Right lobe of liver (tissue), 6 donors: ENCODE results near the gene OR52B6. TPM values are rescaled to one million over a fixed set of nuclear protein-coding genes. Genes with fewer than 3 reads are reported as not detected.
"Not testable (repeated sequence)": the region's sequence is repeated elsewhere in the genome, so short reads cannot be mapped to it uniquely, and the experiment has no call there.

ENCODE experiments used
- ATAC-seq, 4 donors: fragments of 200-7000 bp; cut with Tn5 transposase; one replicate each; pipeline ENCODE4 v1.9.1; 2020; ENCODE audit warnings: mild to moderate bottlenecking in 4 of 4, moderate library complexity in 4 of 4
- DNase-seq, 3 donors: peaks; one replicate each; pipeline ENCODE4 v3.0.0-alpha.2; 2020
- H3K27ac ChIP-seq, 3 donors: fragments of 200-600 bp; one replicate each; pipeline ENCODE4 v1.8.0; 2022
- H3K27me3 ChIP-seq, 2 donors: fragments of 200-600 bp; one replicate each; pipeline ENCODE4 v1.8.0; 2022
- H3K36me3 ChIP-seq, 4 donors: fragments of 200-600 bp; sonication (generic) in 1 of 4; one replicate each; pipeline versions ENCODE4 v1.5.1 to v1.8.0; 2017 to 2022; ENCODE audit warnings: control low read depth in 1 of 4
- H3K4me1 ChIP-seq, 4 donors: fragments of 200-600 bp; sonication (generic) in 1 of 4; one replicate each; pipeline versions ENCODE4 v1.5.1 to v1.8.0; 2017 to 2022; ENCODE audit warnings: control low read depth in 1 of 4
- H3K4me3 ChIP-seq, 3 donors: fragments of 200-600 bp; one replicate each; pipeline ENCODE4 v1.8.0; 2022
- H3K9me3 ChIP-seq, 4 donors: fragments of 200-600 bp; sonication (generic) in 1 of 4; one replicate each; pipeline versions ENCODE4 v1.5.1 to v1.8.0; 2017 to 2022; ENCODE audit warnings: control low read depth in 1 of 4
- POLR2A ChIP-seq: fragments of 450-650 bp; IDR thresholded peaks from one replicate; pipeline ENCODE4 v1.6.1; 2017; ENCODE audit warnings: antibody characterized with exemption, mild to moderate bottlenecking
- WGBS: methylation state at CpG from one replicate; pipeline ENCODE4 v1.1.6; 2018; ENCODE audit warnings: low coverage, low lambda C conversion rate; ENCODE audit not compliant: insufficient coverage; ENCODE audit errors: missing lambda C conversion rate; 5-methylcytosine and 5-hydroxymethylcytosine counted together
- intact Hi-C, 2 donors: fragments of 100-400 bp; cut with DNase I; formaldehyde crosslinking; loops; one replicate each; pipeline versions ENCODE4 v1.11.2 to v1.14.1; 2022
- total RNA-seq, 6 experiments: library from RNA; depleted of rRNA in 2 of 6; stranded (reverse); fragments of >200 nt in 2 of 6; fragmentation: NEBNext Ultra II Directional in 3 of 6; extraction: Animal tissue kit (Norgen Biotek cat#: 25700) in 3 of 6; gene quantifications; one replicate each; pipeline versions ENCODE4 v1.1.0 to v1.2.4, GENCODE V29; 2016 to 2023
- TF ChIP-seq, protein P1 (sequence below), 4 donors: fragments of 200-600 bp in 3 of 4; fragments of 450-650 bp in 1 of 4; IDR thresholded peaks; one replicate each; pipeline versions ENCODE4 v1.5.1 to v1.8.0; 2016 to 2022; ENCODE audit warnings: antibody characterized with exemption in 4 of 4, mild to moderate bottlenecking in 2 of 4
- donor health status: DM: no; HTN: yes; CAD: no.
- donor health status: DM: no; HTN: no; CAD: no.
- donor health status: DM: no; HTN: no; CAD: no.
- donor health status: DM: no; HTN: yes; CAD: no.
- donor health status: DM: no; HTN: yes; CAD: no.

Gene OR52B6
- total RNA-seq, 6 experiments from 2014 or later: not detected

DNA sequence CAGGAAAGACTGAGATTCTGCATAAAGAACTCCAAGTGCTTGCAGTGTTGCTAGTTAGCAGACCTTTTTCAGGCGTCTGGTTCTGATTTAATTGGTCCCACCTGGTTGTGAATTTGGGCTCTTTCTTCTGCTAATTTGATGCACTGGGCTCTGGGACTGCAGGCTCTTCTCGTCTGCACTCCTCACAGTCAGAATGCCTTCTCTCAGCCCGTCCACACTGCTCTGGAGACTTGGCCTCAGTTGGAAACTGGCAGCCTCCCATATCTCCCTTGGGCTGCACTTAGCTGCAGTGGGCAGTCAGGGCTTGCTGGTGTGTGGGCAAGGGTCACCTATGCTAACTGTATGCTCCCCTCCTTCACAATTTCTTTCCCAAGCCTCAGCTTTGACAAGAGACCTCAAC, 17.3 kb downstream of the OR52B6 start:
- intact Hi-C loops: no loop called here
- no peak overlapping the region for H3K27ac ChIP-seq
- TF ChIP-seq POLR2A: no peak
- TF ChIP-seq, protein P1, sequence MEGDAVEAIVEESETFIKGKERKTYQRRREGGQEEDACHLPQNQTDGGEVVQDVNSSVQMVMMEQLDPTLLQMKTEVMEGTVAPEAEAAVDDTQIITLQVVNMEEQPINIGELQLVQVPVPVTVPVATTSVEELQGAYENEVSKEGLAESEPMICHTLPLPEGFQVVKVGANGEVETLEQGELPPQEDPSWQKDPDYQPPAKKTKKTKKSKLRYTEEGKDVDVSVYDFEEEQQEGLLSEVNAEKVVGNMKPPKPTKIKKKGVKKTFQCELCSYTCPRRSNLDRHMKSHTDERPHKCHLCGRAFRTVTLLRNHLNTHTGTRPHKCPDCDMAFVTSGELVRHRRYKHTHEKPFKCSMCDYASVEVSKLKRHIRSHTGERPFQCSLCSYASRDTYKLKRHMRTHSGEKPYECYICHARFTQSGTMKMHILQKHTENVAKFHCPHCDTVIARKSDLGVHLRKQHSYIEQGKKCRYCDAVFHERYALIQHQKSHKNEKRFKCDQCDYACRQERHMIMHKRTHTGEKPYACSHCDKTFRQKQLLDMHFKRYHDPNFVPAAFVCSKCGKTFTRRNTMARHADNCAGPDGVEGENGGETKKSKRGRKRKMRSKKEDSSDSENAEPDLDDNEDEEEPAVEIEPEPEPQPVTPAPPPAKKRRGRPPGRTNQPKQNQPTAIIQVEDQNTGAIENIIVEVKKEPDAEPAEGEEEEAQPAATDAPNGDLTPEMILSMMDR (IDR thresholded peaks at IDR 0.05): no peak
- H3K36me3 ChIP-seq: no peaks in the 10 kb centered on the region
- no peak for ATAC-seq
- no peaks in the 10 kb centered on the region for H3K27me3 ChIP-seq
- no peaks in the 10 kb centered on the region for H3K9me3 ChIP-seq
- no peak overlapping the region for H3K4me3 ChIP-seq
- DNase-seq: no peak
- WGBS: 66% methylated on average over 3 of the region's 3 CpGs
- peaks cover 0 to 7% (median 0%) of the 10 kb centered on the region in 4 donors for H3K4me1 ChIP-seq

DNA sequence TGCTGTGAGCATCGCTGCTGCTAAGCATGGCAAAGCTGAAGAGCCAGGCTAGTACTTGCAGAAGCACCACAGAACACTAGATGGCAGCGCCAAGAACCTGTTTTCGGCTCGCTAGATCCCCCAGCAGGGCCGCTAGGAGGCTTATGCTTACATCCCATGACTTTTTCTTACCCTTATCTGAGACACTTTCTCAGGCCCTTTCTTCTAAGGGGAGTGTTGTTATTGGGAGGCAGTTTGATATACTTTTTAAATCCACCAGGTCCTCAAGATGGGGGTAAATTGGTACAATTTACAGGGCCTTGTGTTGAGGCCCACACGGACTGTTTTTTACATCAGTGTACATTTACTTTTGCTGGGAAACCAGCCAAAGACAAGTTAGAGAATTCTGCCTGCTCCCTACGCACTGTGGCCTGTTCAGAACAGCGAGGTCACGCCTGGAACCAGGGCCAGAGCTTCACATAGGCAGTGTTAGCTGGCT, 19.7 kb downstream of the OR52B6 start:
- WGBS: 26% methylated on average over 9 of the region's 9 CpGs

DNA sequence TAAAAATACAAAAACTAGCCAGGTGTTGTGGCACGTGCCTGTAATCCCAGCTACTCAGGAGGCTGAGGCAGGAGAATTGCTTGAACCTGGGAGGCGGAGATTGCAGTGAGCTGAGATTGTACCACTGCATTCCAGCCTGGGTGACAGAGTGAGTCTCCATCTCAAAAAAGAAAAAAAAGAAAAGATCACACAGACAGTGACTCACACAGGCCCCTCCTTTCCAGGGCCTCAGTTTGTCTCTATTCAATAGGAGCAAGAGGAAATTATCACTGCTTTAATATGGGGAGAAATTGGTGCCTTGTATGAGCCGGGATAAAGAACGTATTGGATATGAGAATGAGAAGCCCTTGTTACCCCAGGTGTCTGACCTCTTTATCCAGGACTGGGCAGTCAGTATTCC, 22.1 kb downstream of the OR52B6 start:
- H3K27ac ChIP-seq, ATAC-seq, H3K4me3 ChIP-seq, H3K27me3 ChIP-seq, H3K4me1 ChIP-seq, H3K36me3 ChIP-seq, intact Hi-C loops, H3K9me3 ChIP-seq, DNase-seq: not testable (repeated sequence)
- 95% methylated on average over 4 of the region's 4 CpGs for WGBS

More for the DNA sequence above, 19.7 kb downstream of the OR52B6 start:
- Histone ChIP-seq H3K4me3 (no peak overlapping the region), H3K27ac (peak overlapping the region in 1 of 3 donors; percentile 38), H3K4me1 (peaks cover 0 to 7% (median 0%) of the 10 kb centered on the region in 4 donors), H3K27me3 (no peaks in the 10 kb centered on the region), H3K36me3 (no peaks in the 10 kb centered on the region), H3K9me3 (no peaks in the 10 kb centered on the region)
- DNase-seq (peak; percentile 69 to 76 (median 73)), ATAC-seq (peak; percentile 88 to 93 (median 92))
- intact Hi-C loops: no loop called here
- TF ChIP-seq, protein P1 (IDR thresholded peaks at IDR 0.05): peak; percentile 52 to 85 (median 75)
- no peak for TF ChIP-seq POLR2A

DNA sequence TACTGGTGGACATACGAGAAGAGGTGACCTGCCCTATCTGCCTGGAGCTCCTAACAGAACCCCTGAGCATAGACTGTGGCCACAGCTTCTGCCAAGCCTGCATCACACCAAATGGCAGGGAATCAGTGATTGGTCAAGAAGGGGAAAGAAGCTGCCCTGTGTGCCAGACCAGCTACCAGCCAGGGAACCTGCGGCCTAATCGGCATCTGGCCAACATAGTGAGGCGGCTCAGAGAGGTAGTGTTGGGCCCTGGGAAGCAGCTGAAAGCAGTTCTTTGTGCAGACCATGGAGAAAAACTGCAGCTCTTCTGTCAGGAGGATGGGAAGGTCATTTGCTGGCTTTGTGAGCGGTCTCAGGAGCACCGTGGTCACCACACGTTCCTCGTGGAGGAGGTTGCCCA, 22.6 kb downstream of the OR52B6 start:
- Histone ChIP-seq H3K9me3 (no peaks in the 10 kb centered on the region), H3K4me1 (no peaks in the 10 kb centered on the region), H3K27ac (no peak overlapping the region), H3K4me3 (no peak overlapping the region), H3K36me3 (no peaks in the 10 kb centered on the region), H3K27me3 (no peaks in the 10 kb centered on the region)
- DNase-seq (no peak), ATAC-seq (no peak)
- TF ChIP-seq, protein P1 (IDR thresholded peaks at IDR 0.05): no peak
- no peak for TF ChIP-seq POLR2A
- intact Hi-C loops: no loop called here
- 83% methylated on average over 2 of the region's 8 CpGs for WGBS

DNA sequence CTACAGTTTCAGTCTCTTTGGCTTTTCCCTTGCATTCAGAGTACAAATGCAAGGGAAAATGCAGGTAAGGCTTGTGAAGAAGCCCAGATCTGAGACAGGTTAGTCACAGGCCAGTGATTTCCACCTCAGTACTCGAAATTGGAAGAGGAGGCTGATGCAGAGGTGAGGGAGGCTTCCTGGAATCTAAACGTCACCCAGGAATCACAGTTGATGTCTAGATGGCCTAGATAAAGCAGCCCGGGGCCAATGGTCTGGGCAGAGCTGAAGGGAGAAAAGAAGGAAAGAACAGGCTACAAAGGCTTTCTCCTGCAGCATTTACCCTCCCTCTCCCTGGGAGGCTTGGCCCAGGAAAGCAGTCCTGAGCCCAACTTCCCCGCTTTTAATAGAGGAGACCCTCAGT, 24.2 kb downstream of the OR52B6 start:
- H3K27me3 ChIP-seq: no peaks in the 10 kb centered on the region
- H3K4me3 ChIP-seq: no peak overlapping the region
- TF ChIP-seq POLR2A: no peak
- TF ChIP-seq, protein P1 (IDR thresholded peaks at IDR 0.05): no peak
- ATAC-seq (no peak), DNase-seq (no peak)
- intact Hi-C loops: no loop called here
- no peak overlapping the region for H3K27ac ChIP-seq
- no peaks in the 10 kb centered on the region for H3K36me3 ChIP-seq
- H3K4me1 ChIP-seq: no peaks in the 10 kb centered on the region
- H3K9me3 ChIP-seq: no peaks in the 10 kb centered on the region
- 52% methylated on average over 3 of the region's 4 CpGs for WGBS
